Measurements from ENCODE around the gene CDC123. TPM values are rescaled to one million over a fixed set of nuclear protein-coding genes. Genes with fewer than 3 reads are reported as not detected.

CDC123 gene
- total RNA-seq, 1 experiment from 2014 or later, result 132 TPM

GRCh38 chr10:12193193-12193592 is 2.8 kb upstream of the CDC123 start:
- H3K4me2 ChIP-seq (ENCODE audit: low read length), result peak overlapping the region; percentile 92; the same call in 1 of the 2 replicates
- H3K4me3 ChIP-seq (replicated peaks in 1 of 2; ENCODE audit: low read depth in 1 of 2, low read length in 2 of 2), result no peak overlapping the region
- no peaks in the 10 kb centered on the region for H3K27me3 ChIP-seq (ENCODE audit: insufficient read depth, low read length)
- H3K36me3 ChIP-seq (ENCODE audit: control insufficient read depth in 1 of 2, insufficient read depth in 2 of 2, low read length in 2 of 2), result peaks cover 0 to 13% of the 10 kb centered on the region in 2 experiments; a peak in 1 of 4 replicates
- ChIA-PET RAD21 (ENCODE audit: low non-redundant PET in 1 of 2, low total read pairs in 2 of 2, uncharacterized antibody in 2 of 2, unreplicated experiment in 2 of 2) (no interaction called here), POLR2A (no interaction called here), CTCF (no interaction called here)
- H3K9me2 ChIP-seq (ENCODE audit: insufficient read depth), result no peaks in the 10 kb centered on the region
- intact Hi-C loops (cut with micrococcal nuclease), result no loop called here
- DNase-seq (ENCODE audit: low read depth, low spot score), result no peak
- no peak for ATAC-seq
- BruUV-seq (replicated peaks), result TSS peak; percentile 11
- peaks cover 11 to 25% of the 10 kb centered on the region in 2 experiments for H3K4me1 ChIP-seq (ENCODE audit: control insufficient read depth in 1 of 2, insufficient read depth in 2 of 2, low read length in 2 of 2)
- peak overlapping the region; percentile 12; the same call in 1 of the 2 replicates for H3K9ac ChIP-seq (ENCODE audit: low read length)
- H4K20me1 ChIP-seq (ENCODE audit: insufficient read depth), result peaks cover 12% of the 10 kb centered on the region; the same call in 1 of the 2 replicates
- no peak overlapping the region for H3K27ac ChIP-seq (ENCODE audit: low read depth, low read length)
- H2AFZ ChIP-seq (ENCODE audit: low read depth, low read length, poor library complexity, severe bottlenecking), result no peak overlapping the region
- H3K9me3 ChIP-seq (ENCODE audit: control insufficient read depth in 1 of 2, insufficient read depth in 1 of 2, low read depth in 1 of 2, low read length in 2 of 2), result no peaks in the 10 kb centered on the region
- no peak for TF ChIP-seq TCF7L2 (IDR thresholded peaks at IDR 0.05; ENCODE audit: borderline replicate concordance, extremely low read depth, insufficient read depth, insufficient read length)
- TF ChIP-seq SRF (IDR thresholded peaks at IDR 0.05; ENCODE audit: low read depth), result no peak
- no peak for TF ChIP-seq POLR2AphosphoS5 (IDR thresholded peaks at IDR 0.05; ENCODE audit: low read depth, low read length)
- TF ChIP-seq JUND (IDR thresholded peaks at IDR 0.05), result no peak
- peaks cover 98% of the 10 kb centered on the region for H3K79me2 ChIP-seq (ENCODE audit: insufficient read depth, low read length)

GRCh38 chr10:12194752-12195271 is 1.2 kb upstream of the CDC123 start:
- Histone ChIP-seq H3K4me2 (ENCODE audit: low read length) (peak overlapping the region; percentile 92), H3K27me3 (ENCODE audit: insufficient read depth, low read length) (no peaks in the 10 kb centered on the region), H3K79me2 (ENCODE audit: insufficient read depth, low read length) (peaks cover 98% of the 10 kb centered on the region), H3K9me3 (ENCODE audit: control insufficient read depth in 1 of 2, insufficient read depth in 1 of 2, low read depth in 1 of 2, low read length in 2 of 2) (no peaks in the 10 kb centered on the region), H3K27ac (ENCODE audit: low read depth, low read length) (peak overlapping the region; percentile 91), H3K9me2 (ENCODE audit: insufficient read depth) (no peaks in the 10 kb centered on the region), H3K4me1 (ENCODE audit: control insufficient read depth in 1 of 2, insufficient read depth in 2 of 2, low read length in 2 of 2) (peaks cover 11 to 27% of the 10 kb centered on the region in 2 experiments), H3K9ac (ENCODE audit: low read length) (peak overlapping the region; percentile 84), H3K4me3 (replicated peaks in 1 of 2; ENCODE audit: low read depth in 1 of 2, low read length in 2 of 2) (peak overlapping the region; percentile 83 to 88), H4K20me1 (ENCODE audit: insufficient read depth) (peaks cover 8% of the 10 kb centered on the region; the same call in 1 of the 2 replicates), H2AFZ (ENCODE audit: low read depth, low read length, poor library complexity, severe bottlenecking) (no peak overlapping the region), H3K36me3 (ENCODE audit: control insufficient read depth in 1 of 2, insufficient read depth in 2 of 2, low read length in 2 of 2) (peaks cover 5 to 26% of the 10 kb centered on the region in 2 experiments; a peak in 3 of 4 replicates)
- ATAC-seq (no peak), DNase-seq (ENCODE audit: low read depth, low spot score) (no peak)
- no peak for TF ChIP-seq POLR2AphosphoS5 (IDR thresholded peaks at IDR 0.05; ENCODE audit: low read depth, low read length)
- no peak for TF ChIP-seq FOSL1 (IDR thresholded peaks at IDR 0.05; ENCODE audit: low read depth)
- TF ChIP-seq CBX3 (IDR thresholded peaks at IDR 0.05; ENCODE audit: low read depth), result no peak
- no peak for TF ChIP-seq ZNF274 (IDR thresholded peaks at IDR 0.05; ENCODE audit: low read depth, low read length)
- no peak for TF ChIP-seq EZH2phosphoT487 (IDR thresholded peaks at IDR 0.05; ENCODE audit: borderline replicate concordance)
- TF ChIP-seq CEBPB (IDR thresholded peaks at IDR 0.05; ENCODE audit: low read depth), result no peak
- ChIA-PET POLR2A (interaction anchor here (1.3 to 1.5 kb wide), 2 partner anchors 14 to 152 kb away, joined by 4 read pairs; partner anchors contain the start of gene UPF2), RAD21 (ENCODE audit: low non-redundant PET in 1 of 2, low total read pairs in 2 of 2, uncharacterized antibody in 2 of 2, unreplicated experiment in 2 of 2) (no interaction called here), CTCF (no interaction called here)
- BruUV-seq (replicated peaks), result no TSS peak
- intact Hi-C loops (cut with micrococcal nuclease), result no loop called here

Data from HCT116 (cell line).